H1 (cell line): ENCODE data around the gene RAD51D. TPM values are rescaled to one million over a fixed set of nuclear protein-coding genes. Genes with fewer than 3 reads are reported as not detected.

ENCODE experiments used
- CTCF ChIA-PET: fragments of 300-600 bp; sonication (Branson Sonifier 250); formaldehyde crosslinking; loops from one replicate; lab custom pipeline; 2021; ENCODE audit not compliant: partially characterized antibody; lab: Charles Lee
- POLR2A ChIA-PET: fragments of 300-600 bp; sonication (Branson Sonifier 250); formaldehyde crosslinking; loops from one replicate; lab custom pipeline; 2021; ENCODE audit warnings: inconsistent platforms; ENCODE audit not compliant: partially characterized antibody; lab: Charles Lee
- DNase-seq, 2 experiments: peaks; one replicate each; pipeline versions ENCODE4 v3.0.0 to v3.0.0-alpha.2; 2010 to 2022; ENCODE audit warnings: low spot score in 2 of 2, low read depth in 1 of 2, mixed read lengths in 1 of 2
- FAIRE-seq: peaks from 2 replicates; lab custom pipeline; 2011; peaks lifted over from hg19 to GRCh38; lab: Jason Lieb, UNC
- H2AFZ ChIP-seq: 2 replicates; pipeline ENCODE4 v1.8.1; 2012; ENCODE audit warnings: low read length, inconsistent platforms
- H2AK5ac ChIP-seq: 2 replicates; pipeline ENCODE4 v1.6.1; 2013; ENCODE audit warnings: low read depth, low read length
- H2BK120ac ChIP-seq: replicated peaks from 2 replicates; pipeline ENCODE3; 2013; ENCODE audit warnings: low read depth, low read length, inconsistent platforms
- H2BK12ac ChIP-seq: 2 replicates; pipeline ENCODE4 v1.6.1; 2013; ENCODE audit warnings: low read depth, low read length
- H2BK15ac ChIP-seq: 2 replicates; pipeline ENCODE4 v1.6.1; 2013; ENCODE audit warnings: low read length
- H2BK20ac ChIP-seq: 2 replicates; pipeline ENCODE4 v1.6.1; 2013; ENCODE audit warnings: low read length
- H2BK5ac ChIP-seq: 2 replicates; pipeline ENCODE4 v1.6.1; 2013; ENCODE audit warnings: low read depth, low read length
- H3K14ac ChIP-seq: 2 replicates; pipeline ENCODE4 v1.6.1; 2013; ENCODE audit warnings: inconsistent platforms; ENCODE audit not compliant: insufficient read length
- H3K18ac ChIP-seq: 2 replicates; pipeline ENCODE4 v1.6.1; 2013; ENCODE audit warnings: low read length; ENCODE audit errors: extremely low read depth
- H3K23ac ChIP-seq: 2 replicates; pipeline ENCODE4 v1.6.1; 2013; ENCODE audit warnings: inconsistent platforms; ENCODE audit not compliant: insufficient read length
- H3K23me2 ChIP-seq: 2 replicates; pipeline ENCODE4 v1.6.1; 2013; ENCODE audit warnings: low read depth, low read length
- H3K27ac ChIP-seq: 2 replicates; pipeline ENCODE4 v1.6.1; 2011; ENCODE audit warnings: low read depth, low read length, inconsistent platforms
- H3K27me3 ChIP-seq, 4 experiments: replicated peaks in 1 of 4; 1 replicate in 1 of 4; 2 replicates in 3 of 4; pipeline versions ENCODE4 v1.6.1 to v1.8.1; 2011 to 2013; ENCODE audit warnings: low read length in 3 of 4, mild to moderate bottlenecking in 3 of 4, inconsistent platforms in 2 of 4, mixed read lengths in 2 of 4, moderate library complexity in 1 of 4; ENCODE audit not compliant: control insufficient read depth in 3 of 4, insufficient read depth in 3 of 4; ENCODE audit errors: extremely low read depth in 1 of 4
- H3K36me3 ChIP-seq, 4 experiments: 2 replicates each; pipeline versions ENCODE4 v1.6.1 to v1.8.1; 2011 to 2013; ENCODE audit warnings: mild to moderate bottlenecking in 4 of 4, low read length in 3 of 4, moderate library complexity in 2 of 4, control low read depth in 1 of 4, inconsistent platforms in 1 of 4; ENCODE audit not compliant: insufficient read depth in 4 of 4, control insufficient read depth in 2 of 4
- H3K4ac ChIP-seq: replicated peaks from 2 replicates; pipeline ENCODE3; 2013; ENCODE audit warnings: low read length, low read depth, mixed read lengths, inconsistent platforms; ENCODE audit not compliant: insufficient read length
- H3K4me1 ChIP-seq, 4 experiments: replicated peaks in 1 of 4; 1 replicate in 1 of 4; 2 replicates in 3 of 4; pipeline versions ENCODE4 v1.6.1 to v1.8.1; 2011 to 2013; ENCODE audit warnings: low read length in 3 of 4, inconsistent platforms in 2 of 4, mixed read lengths in 1 of 4; ENCODE audit not compliant: insufficient read depth in 4 of 4, control insufficient read depth in 3 of 4
- H3K4me2 ChIP-seq, 2 experiments: 2 replicates each; pipeline versions ENCODE4 v1.6.1 to v1.8.1; 2011 to 2013; ENCODE audit warnings: low read depth in 2 of 2, low read length in 2 of 2, control low read depth in 1 of 2, inconsistent platforms in 1 of 2, mild to moderate bottlenecking in 1 of 2; ENCODE audit not compliant: insufficient read depth in 1 of 2
- H3K4me3 ChIP-seq, 4 experiments: fragments of 200-600, 300-600 bp in 1 of 4; sonication (generic), shearing (Covaris generic), sonication (Bioruptor Twin) in 1 of 4; 2 replicates each; pipeline versions ENCODE4 v1.5.1 to v1.8.1; 2011 to 2016; ENCODE audit warnings: low read length in 4 of 4, low read depth in 3 of 4, control low read depth in 2 of 4, inconsistent platforms in 2 of 4, mild to moderate bottlenecking in 2 of 4, mixed read lengths in 1 of 4, moderate library complexity in 1 of 4; ENCODE audit not compliant: insufficient read depth in 2 of 4; ENCODE audit errors: extremely low read depth in 1 of 4
- H3K56ac ChIP-seq: replicated peaks from 2 replicates; pipeline ENCODE3; 2013; ENCODE audit warnings: low read depth, mild to moderate bottlenecking, mixed read lengths, low read length, inconsistent platforms; ENCODE audit not compliant: insufficient read length
- H3K79me1 ChIP-seq: 2 replicates; pipeline ENCODE4 v1.6.1; 2013; ENCODE audit warnings: low read depth, low read length, control low read depth
- H3K79me2 ChIP-seq, 2 experiments: 2 replicates each; pipeline versions ENCODE4 v1.6.1 to v1.8.1; 2012 to 2013; ENCODE audit warnings: low read length in 2 of 2, mild to moderate bottlenecking in 2 of 2, inconsistent platforms in 1 of 2; ENCODE audit not compliant: insufficient read depth in 2 of 2, control insufficient read depth in 1 of 2
- H3K9ac ChIP-seq, 4 experiments: replicated peaks in 1 of 4; 1 replicate in 1 of 4; 2 replicates in 3 of 4; pipeline versions ENCODE4 v1.6.1 to v1.8.1; 2011 to 2013; ENCODE audit warnings: low read depth in 3 of 4, low read length in 3 of 4, control low read depth in 2 of 4, mild to moderate bottlenecking in 2 of 4, moderate library complexity in 2 of 4, inconsistent platforms in 1 of 4; ENCODE audit errors: extremely low read depth in 1 of 4
- H3K9me3 ChIP-seq, 2 experiments: 2 replicates each; pipeline versions ENCODE4 v1.6.1 to v1.8.1; 2012 to 2013; ENCODE audit warnings: mild to moderate bottlenecking in 2 of 2, moderate library complexity in 2 of 2, control low read depth in 1 of 2, inconsistent platforms in 1 of 2, low read depth in 1 of 2, low read length in 1 of 2, mixed read lengths in 1 of 2; ENCODE audit not compliant: insufficient read depth in 2 of 2
- H4K20me1 ChIP-seq, 2 experiments: replicated peaks in 1 of 2; 2 replicates each; pipeline versions ENCODE3 to v1.8.1; 2011 to 2013; ENCODE audit warnings: inconsistent platforms in 2 of 2, low read length in 2 of 2, mild to moderate bottlenecking in 1 of 2; ENCODE audit not compliant: insufficient read depth in 2 of 2, control insufficient read depth in 1 of 2
- H4K5ac ChIP-seq: 2 replicates; pipeline ENCODE4 v1.6.1; 2013; ENCODE audit warnings: low read length, low read depth, mixed read lengths, inconsistent platforms; ENCODE audit not compliant: insufficient read length
- H4K8ac ChIP-seq: 2 replicates; pipeline ENCODE4 v1.8.0; 2013; ENCODE audit warnings: mild to moderate bottlenecking, moderate library complexity, low read length, inconsistent platforms; ENCODE audit not compliant: insufficient read depth; ENCODE audit errors: extremely low read depth
- H4K91ac ChIP-seq: replicated peaks from 2 replicates; pipeline ENCODE3; 2013; ENCODE audit warnings: low read length, mixed read lengths, inconsistent platforms; ENCODE audit not compliant: insufficient read length
- KDM4A ChIP-seq: IDR thresholded peaks from one replicate; pipeline ENCODE4 v1.7.1; 2012; ENCODE audit warnings: low read depth, mild to moderate bottlenecking, moderate library complexity, low read length, inconsistent platforms; ENCODE audit not compliant: severe bottlenecking
- KDM5A ChIP-seq: fragments of 200-600 bp; IDR thresholded peaks from 2 replicates; pipeline ENCODE4 v1.7.1; 2012; ENCODE audit warnings: mild to moderate bottlenecking, low read length, inconsistent platforms, mixed read lengths
- RAD21 ChIP-seq, 2 experiments: IDR thresholded peaks in 1 of 2; conservative IDR thresholded peaks in 1 of 2; 2 replicates each; pipeline ENCODE4 v1.6.1; 2011; ENCODE audit warnings: low read depth in 2 of 2, low read length in 2 of 2, improper control_type of control experiment in 1 of 2, inconsistent platforms in 1 of 2, mild to moderate bottlenecking in 1 of 2, moderate library complexity in 1 of 2
- YY1 ChIP-seq: IDR thresholded peaks from 2 replicates; pipeline ENCODE4 v1.6.1; 2011; ENCODE audit warnings: low read depth, mild to moderate bottlenecking, low read length
- polyA plus RNA-seq, 7 experiments: library from polyadenylated mRNA; depleted of rRNA in 3 of 7; stranded (reverse) in 5 of 7; unstranded in 2 of 7; fragments of >200 nt in 5 of 7; fragments of 200-250 nt in 2 of 7; gene quantifications; 1 replicate in 5 of 7; 2 replicates in 1 of 7; 4 replicates in 1 of 7; pipeline versions ENCODE4 v1.2.1 to v1.2.3, GENCODE V29; 2011 to 2013; ENCODE audit warnings: missing spikeins in 2 of 7, mixed read lengths in 2 of 7
- total RNA-seq: library from RNA; stranded (reverse); fragmentation: NEBNext Ultra II Directional; extraction: Animal tissue kit (Norgen Biotek cat#: 25700); gene quantifications from 2 replicates; pipeline ENCODE4 v1.2.1, GENCODE V29; 2021
- TF ChIP-seq, protein P1 (sequence below), 3 experiments: IDR thresholded peaks; 1 replicate in 2 of 3; 2 replicates in 1 of 3; pipeline versions ENCODE4 v1.5.1 to v1.6.1; 2011; ENCODE audit warnings: low read length in 3 of 3, mild to moderate bottlenecking in 3 of 3, inconsistent platforms in 2 of 3, low read depth in 1 of 3, moderate library complexity in 1 of 3; ENCODE audit not compliant: insufficient read depth in 1 of 3; ENCODE audit errors: control extremely low read depth in 1 of 3

Gene RAD51D
- total and polyA plus RNA-seq, 2 of the 8 experiments (the other 6 are each of a cell fraction or from before 2014, with no cell fraction given), result 10.2 to 12.9 TPM

DNA sequence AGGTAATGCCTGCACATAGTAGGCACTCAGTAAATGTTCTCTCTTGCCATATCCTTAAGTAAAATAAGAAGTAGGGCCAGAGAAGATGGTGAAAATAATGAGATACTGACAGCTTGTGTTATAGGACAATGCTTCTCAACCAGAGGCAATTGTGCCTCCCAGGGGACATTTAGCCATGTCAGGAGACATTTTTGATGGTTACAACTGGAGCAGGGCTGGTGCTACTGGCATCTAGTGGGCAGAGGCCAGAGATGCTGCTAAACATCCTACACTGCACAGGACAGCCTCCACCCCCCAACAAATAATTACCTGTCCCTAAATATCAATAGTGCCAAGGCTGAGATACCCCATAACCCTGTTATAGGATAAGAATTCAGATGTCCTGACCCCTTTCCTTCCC, 1.7 kb downstream of the RAD51D start:
- no peak overlapping the region for H2AFZ ChIP-seq
- H3K36me3 ChIP-seq, result no peaks in the 10 kb centered on the region
- H2BK15ac ChIP-seq, result no peak overlapping the region
- no peak overlapping the region for H2BK20ac ChIP-seq
- H2AK5ac ChIP-seq, result no peak overlapping the region
- peaks cover 0 to 14% (median 3%) of the 10 kb centered on the region in 4 experiments; a peak in 3 of 7 replicates for H3K27me3 ChIP-seq
- H3K18ac ChIP-seq, result no peak overlapping the region
- H2BK120ac ChIP-seq, result no peak overlapping the region
- DNase-seq, result no peak
- no peak overlapping the region for H3K27ac ChIP-seq
- H3K9me3 ChIP-seq, result no peaks in the 10 kb centered on the region
- H3K79me2 ChIP-seq, result peaks cover 0 to 2% of the 10 kb centered on the region in 2 experiments; a peak in 1 of 4 replicates
- no peak overlapping the region for H3K14ac ChIP-seq
- H4K91ac ChIP-seq, result no peak overlapping the region
- no peak overlapping the region for H3K4ac ChIP-seq
- no peaks in the 10 kb centered on the region for H4K20me1 ChIP-seq
- CTCF ChIA-PET, result interaction anchor here (1.3 to 4.0 kb wide), 3 partner anchors 9 to 120 kb away, joined by 4 to 43 read pairs (median 26); no protein-coding TSS in a partner anchor
- H4K8ac ChIP-seq, result no peak overlapping the region
- peaks cover 9% of the 10 kb centered on the region; the same call in 1 of the 2 replicates for H3K23me2 ChIP-seq
- H3K4me1 ChIP-seq, result peaks cover 0 to 4% (median 3%) of the 10 kb centered on the region in 4 experiments; a peak in 4 of 7 replicates
- FAIRE-seq, result no peak
- no peak overlapping the region for H3K9ac ChIP-seq
- no peak overlapping the region for H3K56ac ChIP-seq
- H2BK5ac ChIP-seq, result no peak overlapping the region
- peak overlapping the region in 1 of 2 experiments; percentile 23; a peak in 1 of 4 replicates for H3K4me2 ChIP-seq
- no peak overlapping the region for H3K23ac ChIP-seq
- POLR2A ChIA-PET, result interaction anchor here (0.9 to 5.6 kb wide), 5 partner anchors 11 to 129 kb away, joined by 3 to 46 read pairs (median 4); no protein-coding TSS in a partner anchor
- H2BK12ac ChIP-seq, result no peak overlapping the region
- H3K79me1 ChIP-seq, result peaks cover 5% of the 10 kb centered on the region; the same call in 1 of the 2 replicates
- H3K4me3 ChIP-seq, result no peak overlapping the region
- H4K5ac ChIP-seq, result no peak overlapping the region
- TF ChIP-seq KDM4A (no peak), YY1 (no peak), KDM5A (no peak), RAD21 (IDR thresholded peaks at IDR 0.05 in 1 of 2, conservative IDR thresholded peaks at IDR 0.05 in 1 of 2; ENCODE audit: low read depth in 2 of 2, low read length in 2 of 2) (peak in 1 of 2 experiments; percentile 22; a peak in 3 of 4 replicates)
- TF ChIP-seq, protein P1, sequence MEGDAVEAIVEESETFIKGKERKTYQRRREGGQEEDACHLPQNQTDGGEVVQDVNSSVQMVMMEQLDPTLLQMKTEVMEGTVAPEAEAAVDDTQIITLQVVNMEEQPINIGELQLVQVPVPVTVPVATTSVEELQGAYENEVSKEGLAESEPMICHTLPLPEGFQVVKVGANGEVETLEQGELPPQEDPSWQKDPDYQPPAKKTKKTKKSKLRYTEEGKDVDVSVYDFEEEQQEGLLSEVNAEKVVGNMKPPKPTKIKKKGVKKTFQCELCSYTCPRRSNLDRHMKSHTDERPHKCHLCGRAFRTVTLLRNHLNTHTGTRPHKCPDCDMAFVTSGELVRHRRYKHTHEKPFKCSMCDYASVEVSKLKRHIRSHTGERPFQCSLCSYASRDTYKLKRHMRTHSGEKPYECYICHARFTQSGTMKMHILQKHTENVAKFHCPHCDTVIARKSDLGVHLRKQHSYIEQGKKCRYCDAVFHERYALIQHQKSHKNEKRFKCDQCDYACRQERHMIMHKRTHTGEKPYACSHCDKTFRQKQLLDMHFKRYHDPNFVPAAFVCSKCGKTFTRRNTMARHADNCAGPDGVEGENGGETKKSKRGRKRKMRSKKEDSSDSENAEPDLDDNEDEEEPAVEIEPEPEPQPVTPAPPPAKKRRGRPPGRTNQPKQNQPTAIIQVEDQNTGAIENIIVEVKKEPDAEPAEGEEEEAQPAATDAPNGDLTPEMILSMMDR (IDR thresholded peaks at IDR 0.05; ENCODE audit: control extremely low read depth in 1 of 3, insufficient read depth in 1 of 3, low read depth in 1 of 3, low read length in 3 of 3), result peak in 1 of 3 experiments; percentile 8; a peak in 2 of 4 replicates
